HG02623 (cell line): ENCODE results near the gene HSH2D.
A peak's percentile ranks its signal among the peaks of the same experiment; 100 is the strongest.

ENCODE experiments used
- ATAC-seq: cut with Tn5 transposase; IDR thresholded peaks from one replicate; pipeline ENCODE4 v1.9.1; 2021; ENCODE audit warnings: moderate library complexity; ENCODE audit not compliant: unreplicated experiment

The HSH2D gene

DNA sequence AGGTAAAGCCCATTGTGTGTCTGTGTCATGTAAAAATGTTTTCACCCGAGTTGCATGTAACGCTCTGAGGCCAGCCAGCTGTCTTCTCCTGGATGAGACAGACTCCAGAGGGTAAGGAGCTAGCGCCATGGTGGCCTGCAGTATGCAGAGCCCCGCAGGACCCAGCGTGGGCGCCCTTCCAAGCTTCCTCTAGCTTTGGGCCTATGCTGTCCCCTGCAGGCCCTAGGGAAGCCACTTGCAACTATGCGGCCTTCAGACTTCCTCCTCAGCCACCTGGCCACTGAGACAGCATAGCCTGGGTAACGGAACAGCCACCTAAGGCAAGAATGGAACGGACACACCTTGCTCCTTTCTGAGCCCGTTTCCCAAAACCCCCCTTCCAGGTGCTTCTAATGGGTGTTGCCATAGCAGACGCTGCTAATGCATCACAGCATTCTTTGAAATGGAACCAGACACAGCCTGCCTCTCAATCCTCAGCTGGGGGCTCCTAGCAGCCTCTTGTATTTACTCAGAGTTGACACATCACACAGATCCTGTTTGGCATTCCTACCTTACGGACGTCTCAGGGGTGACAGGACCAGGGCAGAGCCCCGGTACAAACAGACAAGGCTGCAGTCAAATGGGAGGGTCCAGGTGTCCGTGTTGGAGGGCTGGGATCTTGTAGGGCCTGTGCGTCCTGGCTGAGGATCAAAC is 47.9 kb downstream of the HSH2D start:
- ATAC-seq = no peak

- ATAC-seq = no peak
Observed at GRCh38 chr19:16193466-16193865, 50.0 kb downstream of the HSH2D start.

DNA sequence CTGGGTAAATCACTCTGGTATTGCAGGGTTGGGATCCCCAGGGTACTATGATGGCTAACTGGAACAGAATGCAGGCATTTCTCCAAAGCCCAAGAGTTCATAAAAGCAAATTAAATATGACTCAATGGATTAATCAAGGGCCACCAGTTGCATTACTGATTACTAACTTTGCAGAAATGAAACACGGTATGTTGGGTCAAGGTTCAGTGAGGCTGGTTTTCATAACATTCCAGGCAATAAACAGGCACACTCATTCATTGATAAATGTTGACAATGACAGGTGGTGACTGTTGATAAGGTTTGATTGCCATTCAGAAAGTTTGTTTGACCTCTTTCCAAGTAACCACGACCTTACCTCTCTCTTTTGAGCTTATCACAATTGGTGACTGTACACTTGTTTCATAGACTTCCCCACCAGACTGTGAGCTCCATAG is 53.7 kb downstream of the HSH2D start:
- ATAC-seq = no peak

DNA sequence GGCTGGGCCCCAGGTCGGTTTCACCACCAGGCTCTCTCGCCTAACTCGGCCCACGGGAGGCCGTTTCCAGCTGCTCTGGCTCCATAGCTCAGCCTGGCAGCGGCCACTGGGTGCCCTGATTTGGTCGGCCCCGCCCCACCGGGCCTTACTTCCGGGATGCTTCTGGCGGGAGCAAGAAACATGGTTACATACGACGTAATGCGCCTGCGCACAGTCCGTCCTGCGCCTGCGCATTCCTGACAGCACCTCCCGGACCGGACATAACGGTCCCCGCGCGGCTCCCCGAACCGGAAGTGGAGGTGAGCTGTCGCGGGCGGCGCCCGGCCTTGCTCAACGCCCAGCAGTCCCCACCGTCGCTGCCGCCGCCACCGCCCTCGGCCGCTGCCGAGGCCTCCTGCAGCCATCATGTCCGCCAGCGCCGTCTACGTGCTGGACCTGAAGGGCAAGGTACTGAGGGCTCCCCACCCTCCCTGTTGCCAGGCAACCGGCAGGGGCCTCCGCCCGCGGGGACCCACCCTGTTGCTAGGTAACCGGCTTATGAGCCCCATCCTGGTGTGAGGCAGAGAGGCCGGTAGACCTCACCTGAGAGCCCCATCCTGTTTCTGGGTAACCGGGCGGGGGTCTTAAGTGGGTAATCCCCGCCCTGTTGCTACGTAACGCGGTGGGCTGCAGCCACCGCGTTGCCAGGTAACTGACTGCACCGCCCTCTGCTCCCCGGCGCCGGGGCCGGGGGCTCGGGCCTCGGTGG is 54.3 kb downstream of the HSH2D start, which contains the start of gene AP1M1:
AP1M1 (plus strand) TSS at position 290 of the 748 bp plus-strand sequence; CDS start at position 406, 116 bp downstream.
- ATAC-seq = peak; percentile 83

GRCh38 chr19:16198370-16198651 is 54.8 kb downstream of the HSH2D start:
- ATAC-seq = peak; percentile 2

DNA sequence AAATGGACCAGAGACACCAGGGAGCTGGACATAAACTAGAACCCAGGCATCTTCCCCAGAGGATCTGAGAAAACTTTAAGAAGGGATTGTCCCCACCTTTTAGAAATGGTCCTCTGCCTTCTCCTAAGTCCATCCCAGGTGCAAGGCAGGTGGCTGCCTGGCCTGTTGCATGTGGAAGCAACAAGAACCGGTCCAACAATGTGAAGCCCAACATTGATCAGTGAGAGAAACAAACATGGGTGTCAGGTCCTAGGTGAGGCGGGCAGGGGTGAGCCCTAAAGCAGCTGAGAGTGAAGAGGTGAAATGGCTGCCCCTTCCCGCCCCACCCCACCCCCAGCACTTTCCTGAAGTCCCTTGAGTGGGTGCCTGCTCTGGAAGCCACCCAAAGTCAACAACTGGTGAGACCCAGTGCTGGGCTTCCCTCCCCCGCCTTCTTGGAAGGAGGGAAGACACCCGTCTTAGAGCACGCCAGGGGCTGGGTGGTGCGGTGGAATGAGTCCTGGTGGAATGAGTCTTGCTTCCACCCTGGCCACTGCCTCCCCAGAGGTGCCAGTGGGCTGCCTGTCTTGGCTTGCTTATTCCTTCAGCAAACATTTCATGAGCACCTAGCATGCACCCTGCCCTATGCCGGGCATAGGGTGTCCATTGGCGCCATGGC is 55.9 kb downstream of the HSH2D start:
- ATAC-seq = no peak

DNA sequence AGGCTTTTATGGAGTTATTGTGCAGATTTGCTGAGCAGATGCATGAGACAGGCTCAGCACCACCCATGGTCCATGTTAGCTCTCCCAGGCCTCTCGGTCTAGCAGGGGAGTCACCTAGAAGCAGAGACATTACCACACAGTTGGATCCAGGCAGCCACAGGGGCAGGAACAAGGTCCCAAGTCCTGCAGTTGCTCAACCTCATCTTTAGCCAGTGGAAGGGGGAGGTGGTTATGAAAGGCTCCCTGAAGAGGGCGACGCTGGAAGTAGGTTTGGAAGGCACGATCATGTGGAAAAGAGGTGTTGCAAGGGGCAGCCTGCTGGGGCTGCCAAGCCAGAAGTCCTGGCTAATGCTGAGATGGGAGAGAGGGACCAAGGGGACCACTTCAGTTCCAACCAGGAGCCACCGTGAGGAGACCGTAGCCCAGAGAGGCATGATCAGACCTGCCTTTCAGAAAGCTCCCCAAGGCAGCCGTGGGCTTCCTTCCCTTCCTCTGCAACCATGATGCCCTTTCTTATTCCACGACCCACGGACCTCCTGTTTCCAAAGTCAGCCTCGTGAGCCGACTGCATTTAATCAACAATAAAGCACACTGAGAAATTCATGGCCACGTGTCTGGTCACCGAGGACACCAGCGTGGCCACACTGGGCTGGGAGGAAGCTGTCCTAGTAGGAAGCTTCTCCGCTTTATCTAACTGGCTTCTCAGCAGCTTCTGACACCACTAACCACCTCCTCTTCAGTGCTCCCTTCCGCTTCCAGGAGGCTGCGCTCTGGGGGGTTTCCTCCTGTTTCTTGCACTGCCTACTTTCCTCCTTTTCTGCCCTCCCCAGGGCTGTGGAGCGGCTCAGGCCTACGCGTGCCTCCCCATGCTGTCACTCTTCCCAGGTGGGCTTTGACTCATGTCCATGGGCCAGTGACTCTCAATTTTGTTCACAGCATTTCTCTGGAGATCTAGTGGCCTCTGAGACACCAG is 56.8 kb downstream of the HSH2D start:
- ATAC-seq = no peak

DNA sequence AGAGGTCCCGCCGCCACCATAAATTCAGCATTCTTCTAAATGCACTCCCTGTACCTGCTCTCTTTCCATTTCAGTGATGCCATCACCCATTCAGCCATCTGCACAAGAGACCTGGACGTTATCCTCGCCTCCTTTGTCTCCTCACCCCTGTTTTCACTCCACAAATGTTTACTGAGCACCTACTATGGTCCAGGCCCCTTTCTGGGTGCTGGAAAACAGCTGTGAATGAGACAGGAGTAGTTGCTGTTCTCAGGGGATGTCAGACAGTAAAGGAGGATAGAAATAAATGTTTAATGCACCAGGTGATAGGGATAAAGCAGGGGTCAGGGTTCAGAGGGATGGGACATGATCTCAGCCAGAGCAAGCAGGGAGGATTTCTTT is 57.5 kb downstream of the HSH2D start:
- ATAC-seq = no peak

DNA sequence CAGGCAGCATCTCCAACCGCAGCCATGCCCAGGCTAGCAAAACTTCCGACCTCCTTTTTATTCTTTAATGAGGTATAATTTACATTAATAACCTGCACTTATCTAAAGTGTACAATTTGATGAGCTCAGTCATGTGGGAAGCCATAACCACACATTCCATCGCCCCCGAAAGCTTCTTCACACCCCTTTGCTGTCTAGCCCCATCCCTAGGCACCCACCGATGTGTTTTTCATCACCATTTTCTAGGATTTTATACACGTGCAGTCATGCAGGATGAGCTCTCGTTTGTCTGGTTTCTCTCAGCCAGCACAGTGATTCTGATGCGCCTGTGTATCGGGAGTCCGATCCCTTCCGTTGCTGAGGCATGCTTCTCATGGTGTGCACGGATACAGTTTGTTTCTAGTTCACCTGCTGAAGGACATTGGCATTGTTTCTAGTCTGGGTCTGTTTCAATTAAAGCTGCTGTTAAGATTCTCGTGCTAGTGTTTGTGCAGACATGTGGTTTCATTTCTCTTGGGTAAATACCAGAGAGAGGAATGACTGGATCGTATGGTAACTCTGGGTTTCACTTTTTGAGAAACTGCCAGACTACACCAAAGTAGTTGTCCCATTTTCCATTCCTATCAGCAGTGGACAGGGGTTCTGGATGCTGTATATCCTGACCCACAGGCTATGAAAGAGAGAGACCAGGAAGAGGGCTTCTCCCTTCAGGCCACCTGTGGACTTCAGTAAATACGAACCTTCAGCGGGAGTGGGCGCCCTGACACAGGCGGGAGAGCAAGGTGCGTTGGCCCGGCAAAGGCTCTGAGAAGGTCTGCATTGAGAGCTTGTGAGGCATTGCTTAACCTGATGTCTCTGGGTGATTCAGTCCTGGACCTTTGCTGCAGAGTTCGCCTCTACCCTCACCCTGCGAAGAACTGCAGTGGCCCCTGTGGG is 59.1 kb downstream of the HSH2D start:
- no peak for ATAC-seq

GRCh38 chr19:16203256-16204004 is 59.9 kb downstream of the HSH2D start:
- no peak for ATAC-seq

- ATAC-seq = no peak
Observed at GRCh38 chr19:16204005-16204294, 60.5 kb downstream of the HSH2D start.

DNA sequence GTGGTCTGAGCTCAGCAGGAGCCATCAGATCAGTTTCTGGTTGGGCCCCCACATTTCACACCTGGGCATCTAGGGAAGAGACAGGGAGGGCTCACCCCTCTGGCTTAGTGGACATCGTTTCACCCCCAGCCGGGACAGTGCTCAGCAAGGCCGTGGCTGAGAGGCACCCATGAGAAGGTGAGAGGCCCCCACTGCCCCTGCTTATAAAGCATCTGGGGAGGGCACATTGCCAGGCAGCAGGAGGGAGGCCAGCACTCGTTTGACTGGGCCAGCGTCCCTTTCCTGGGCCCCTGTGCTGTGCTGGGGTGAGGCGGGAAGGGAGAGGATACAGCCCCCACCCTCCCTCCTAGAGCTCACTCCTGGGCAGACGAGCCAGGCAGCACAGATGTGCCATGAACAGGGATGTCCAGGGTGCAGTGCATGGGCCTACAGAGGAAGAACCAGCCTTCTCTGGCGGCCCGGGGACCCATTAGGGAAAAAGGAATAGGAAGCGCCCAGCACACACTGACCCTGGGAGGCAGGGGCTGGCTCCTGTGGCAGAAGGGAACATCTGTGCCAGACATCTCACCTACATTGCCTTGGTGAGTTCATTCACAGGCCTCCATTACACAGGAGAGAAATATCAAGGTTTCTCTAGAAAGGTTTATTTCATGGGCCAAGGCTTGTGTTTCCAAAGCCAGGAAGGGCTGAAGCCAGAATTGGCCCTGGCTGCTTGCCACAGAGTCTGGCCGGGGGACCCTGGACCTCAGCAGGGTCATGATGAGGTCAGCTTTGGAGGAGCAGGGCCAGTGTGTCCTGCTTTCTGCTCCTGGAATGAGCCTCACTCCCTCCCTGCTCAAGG is 61.9 kb downstream of the HSH2D start:
- no peak for ATAC-seq

GRCh38 chr19:16206046-16206605 is 62.6 kb downstream of the HSH2D start:
- no peak for ATAC-seq

DNA sequence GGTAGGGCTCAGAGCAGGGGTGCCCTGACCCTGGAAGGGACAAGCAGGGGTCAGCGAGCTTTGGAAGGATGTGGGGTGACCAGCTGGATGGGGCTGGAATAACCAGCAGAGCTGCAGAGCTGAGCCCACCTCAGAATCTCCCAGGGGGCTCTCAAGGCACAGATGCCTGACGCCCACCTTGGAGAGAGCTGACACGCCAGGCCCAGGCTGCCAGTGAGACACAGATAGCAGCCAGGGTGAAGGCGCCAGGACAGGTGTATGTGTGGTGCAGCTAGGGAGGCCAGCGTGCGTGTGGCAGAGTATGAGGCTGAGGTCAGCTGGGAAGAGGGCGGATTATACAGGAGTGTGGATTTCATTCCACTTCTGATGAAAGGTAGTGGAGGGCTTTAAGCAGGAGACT is 63.2 kb downstream of the HSH2D start:
- ATAC-seq = no peak

DNA sequence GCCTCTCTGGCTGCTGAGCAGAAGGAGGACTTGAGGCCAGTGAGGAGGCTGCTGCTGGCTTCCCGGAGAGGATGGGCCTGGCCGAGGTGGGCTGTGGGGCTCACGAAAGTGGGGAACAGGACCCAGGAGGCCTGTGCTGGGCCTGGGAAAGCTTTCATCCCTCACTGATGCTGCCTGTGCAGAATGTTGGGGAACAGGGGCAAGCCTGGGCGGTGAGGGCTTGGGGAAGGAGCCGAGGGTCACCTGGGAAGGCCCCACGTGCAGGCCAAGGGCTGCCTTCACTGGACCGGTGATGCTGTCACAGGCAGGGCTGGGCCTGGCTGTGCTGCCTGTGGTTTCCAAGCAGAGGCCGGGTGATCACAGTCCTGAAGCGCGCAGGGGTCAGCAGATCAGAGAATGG is 63.6 kb downstream of the HSH2D start:
- no peak for ATAC-seq

- no peak for ATAC-seq
Observed at GRCh38 chr19:16207490-16208025, 64.1 kb downstream of the HSH2D start.
